Loucy (cell line): ENCODE measurements around the gene PRSS23.

Experiments used
- EZH2phosphoT487 ChIP-seq: fragments of 200-600 bp; IDR thresholded peaks from 2 replicates; pipeline ENCODE4 v1.6.1; 2018; ENCODE audit warnings: antibody characterized with exemption, mild to moderate bottlenecking, moderate library complexity, borderline replicate concordance
- TF ChIP-seq, protein P1 (sequence below): fragments of 200-600 bp; sonication (generic); conservative IDR thresholded peaks from 2 replicates; pipeline ENCODE4 v1.5.1; 2014; ENCODE audit warnings: mild to moderate bottlenecking, antibody characterized with exemption, low read length

- TF ChIP-seq, protein P1, sequence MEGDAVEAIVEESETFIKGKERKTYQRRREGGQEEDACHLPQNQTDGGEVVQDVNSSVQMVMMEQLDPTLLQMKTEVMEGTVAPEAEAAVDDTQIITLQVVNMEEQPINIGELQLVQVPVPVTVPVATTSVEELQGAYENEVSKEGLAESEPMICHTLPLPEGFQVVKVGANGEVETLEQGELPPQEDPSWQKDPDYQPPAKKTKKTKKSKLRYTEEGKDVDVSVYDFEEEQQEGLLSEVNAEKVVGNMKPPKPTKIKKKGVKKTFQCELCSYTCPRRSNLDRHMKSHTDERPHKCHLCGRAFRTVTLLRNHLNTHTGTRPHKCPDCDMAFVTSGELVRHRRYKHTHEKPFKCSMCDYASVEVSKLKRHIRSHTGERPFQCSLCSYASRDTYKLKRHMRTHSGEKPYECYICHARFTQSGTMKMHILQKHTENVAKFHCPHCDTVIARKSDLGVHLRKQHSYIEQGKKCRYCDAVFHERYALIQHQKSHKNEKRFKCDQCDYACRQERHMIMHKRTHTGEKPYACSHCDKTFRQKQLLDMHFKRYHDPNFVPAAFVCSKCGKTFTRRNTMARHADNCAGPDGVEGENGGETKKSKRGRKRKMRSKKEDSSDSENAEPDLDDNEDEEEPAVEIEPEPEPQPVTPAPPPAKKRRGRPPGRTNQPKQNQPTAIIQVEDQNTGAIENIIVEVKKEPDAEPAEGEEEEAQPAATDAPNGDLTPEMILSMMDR = no peak
- TF ChIP-seq EZH2phosphoT487 = no peak
Observed at GRCh38 chr11:86755146-86755545, 45.2 kb upstream of the PRSS23 start.
